Lower leg skin (tissue), 4 donors: ENCODE results near the gene TRAPPC2B. TPM values are rescaled to one million over a fixed set of nuclear protein-coding genes. Genes with fewer than 3 reads are reported as not detected.

Source experiments
- DNase-seq, 2 donors: peaks; one replicate each; pipeline ENCODE4 v3.0.0-alpha.2; 2019; ENCODE audit warnings: low spot score in 2 of 2
- H3K4me3 ChIP-seq: fragments of 200-600 bp; sonication (generic); 2 replicates; pipeline ENCODE4 v1.5.1; 2017; ENCODE audit warnings: mild to moderate bottlenecking, low read depth; ENCODE audit not compliant: poor library complexity, severe bottlenecking
- POLR2A ChIP-seq, 2 donors: fragments of 450-650 bp; IDR thresholded peaks; one replicate each; pipeline ENCODE4 v1.6.1; 2016 to 2017; ENCODE audit warnings: antibody characterized with exemption in 2 of 2, mild to moderate bottlenecking in 1 of 2, moderate library complexity in 1 of 2
- WGBS, 2 donors: methylation state at CpG; one replicate each; pipeline ENCODE4 v1.1.5; 2018; 5-methylcytosine and 5-hydroxymethylcytosine counted together
- intact Hi-C: fragments of 100-400 bp; cut with DNase I; formaldehyde crosslinking; loops from one replicate; pipeline ENCODE4 v1.15.0; 2023; ENCODE audit warnings: low total_unique reads
- total RNA-seq, 4 donors: library from RNA; depleted of rRNA; stranded (reverse); fragments of >200 nt; gene quantifications; one replicate each; pipeline ENCODE4 v1.1.0, GENCODE V29; 2016
- TF ChIP-seq, protein P1 (sequence below), 3 donors: fragments of 450-650 bp; IDR thresholded peaks; one replicate each; pipeline ENCODE4 v1.5.1; 2016; ENCODE audit warnings: antibody characterized with exemption in 3 of 3, mild to moderate bottlenecking in 3 of 3, moderate library complexity in 2 of 3

The TRAPPC2B gene
- 10 to 100 TPM; 11.3 to 20.1 (median 19.5) TPM for total RNA-seq

DNA sequence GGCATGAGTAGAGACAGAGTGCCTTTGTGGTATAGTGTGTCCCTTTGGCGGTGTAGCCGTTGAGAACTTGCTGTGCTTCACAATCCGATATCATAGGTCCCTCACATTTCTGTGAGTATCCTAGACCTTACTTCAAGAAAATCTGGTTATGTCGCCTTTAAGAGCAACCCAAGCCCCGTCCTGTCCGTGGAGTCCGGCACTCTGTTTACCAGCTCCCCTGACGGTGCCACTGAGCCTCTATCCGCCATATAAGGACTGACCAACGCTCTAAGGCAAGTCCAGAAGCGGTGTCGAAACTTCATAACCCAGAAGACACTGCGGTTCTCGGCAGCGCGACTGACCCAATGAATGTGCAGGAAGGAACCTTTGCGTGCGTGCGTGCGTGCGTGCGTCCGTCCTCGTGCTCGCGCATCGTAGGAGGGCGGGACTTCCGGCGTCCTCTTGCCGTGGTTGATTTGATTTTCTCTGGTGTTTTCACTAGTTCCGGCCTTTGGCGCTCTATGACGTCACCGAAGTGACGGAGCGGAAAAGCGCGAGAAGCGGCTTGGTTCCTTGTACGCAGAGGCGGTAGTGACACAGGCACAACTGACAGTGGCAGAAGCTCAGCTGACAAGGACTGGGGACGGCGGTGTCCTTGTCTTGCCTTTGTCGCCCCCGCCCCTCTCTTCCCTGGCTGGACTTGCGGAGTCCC lies at the start of gene TRAPPC2B, which contains the start of gene ZNF547:
TSS of gene TRAPPC2B (plus strand) at position 555 of the 691 bp plus-strand sequence. CDS start 1,283 bp downstream, outside the sequence.
TSS of gene ZNF547 (plus strand) at position 555 of the 691 bp plus-strand sequence. CDS start 5,005 bp downstream, outside the sequence.
- WGBS, 2 donors, result 1 to 2% methylated on average over 40 to 47 of the region's 47 CpGs
- TF ChIP-seq, protein P1, sequence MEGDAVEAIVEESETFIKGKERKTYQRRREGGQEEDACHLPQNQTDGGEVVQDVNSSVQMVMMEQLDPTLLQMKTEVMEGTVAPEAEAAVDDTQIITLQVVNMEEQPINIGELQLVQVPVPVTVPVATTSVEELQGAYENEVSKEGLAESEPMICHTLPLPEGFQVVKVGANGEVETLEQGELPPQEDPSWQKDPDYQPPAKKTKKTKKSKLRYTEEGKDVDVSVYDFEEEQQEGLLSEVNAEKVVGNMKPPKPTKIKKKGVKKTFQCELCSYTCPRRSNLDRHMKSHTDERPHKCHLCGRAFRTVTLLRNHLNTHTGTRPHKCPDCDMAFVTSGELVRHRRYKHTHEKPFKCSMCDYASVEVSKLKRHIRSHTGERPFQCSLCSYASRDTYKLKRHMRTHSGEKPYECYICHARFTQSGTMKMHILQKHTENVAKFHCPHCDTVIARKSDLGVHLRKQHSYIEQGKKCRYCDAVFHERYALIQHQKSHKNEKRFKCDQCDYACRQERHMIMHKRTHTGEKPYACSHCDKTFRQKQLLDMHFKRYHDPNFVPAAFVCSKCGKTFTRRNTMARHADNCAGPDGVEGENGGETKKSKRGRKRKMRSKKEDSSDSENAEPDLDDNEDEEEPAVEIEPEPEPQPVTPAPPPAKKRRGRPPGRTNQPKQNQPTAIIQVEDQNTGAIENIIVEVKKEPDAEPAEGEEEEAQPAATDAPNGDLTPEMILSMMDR (IDR thresholded peaks at IDR 0.05), result no peak
- peak in 1 of 2 donors; percentile 10 for TF ChIP-seq POLR2A (IDR thresholded peaks at IDR 0.05)
- DNase-seq, result peak; percentile 99 to 100
- peak within 1 kb of the TSS; percentile 41 for H3K4me3 ChIP-seq
- intact Hi-C loops, result no loop called here

DNA sequence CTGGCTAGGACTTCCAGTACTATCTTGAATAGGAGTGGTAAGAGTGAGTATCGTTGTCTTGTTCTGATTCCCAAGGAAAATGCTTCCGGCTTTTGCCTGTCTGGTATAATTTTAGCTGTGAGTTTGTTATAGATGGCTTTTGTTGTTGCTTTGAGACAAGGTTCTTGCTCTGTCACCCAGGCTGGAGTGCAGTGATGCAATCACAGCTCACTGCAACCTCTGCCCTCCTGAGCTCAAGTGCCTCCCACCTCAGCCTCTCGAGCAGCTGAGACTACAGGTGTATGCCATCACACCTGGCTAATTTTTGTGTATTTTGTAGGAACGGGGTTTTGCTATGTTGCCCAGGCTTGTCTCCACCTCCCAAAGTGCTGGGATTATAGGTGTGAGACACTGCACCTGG lies 49.2 kb upstream of the TRAPPC2B start:
- no peak for DNase-seq
- 68 to 78% methylated on average over 4 of the region's 4 CpGs for whole genome bisulfite sequencing, 2 donors
- no peak overlapping the region for H3K4me3 ChIP-seq
- no peak for TF ChIP-seq POLR2A (IDR thresholded peaks at IDR 0.05)
- TF ChIP-seq, protein P1 (IDR thresholded peaks at IDR 0.05), result no peak
- intact Hi-C loops, result no loop called here

DNA sequence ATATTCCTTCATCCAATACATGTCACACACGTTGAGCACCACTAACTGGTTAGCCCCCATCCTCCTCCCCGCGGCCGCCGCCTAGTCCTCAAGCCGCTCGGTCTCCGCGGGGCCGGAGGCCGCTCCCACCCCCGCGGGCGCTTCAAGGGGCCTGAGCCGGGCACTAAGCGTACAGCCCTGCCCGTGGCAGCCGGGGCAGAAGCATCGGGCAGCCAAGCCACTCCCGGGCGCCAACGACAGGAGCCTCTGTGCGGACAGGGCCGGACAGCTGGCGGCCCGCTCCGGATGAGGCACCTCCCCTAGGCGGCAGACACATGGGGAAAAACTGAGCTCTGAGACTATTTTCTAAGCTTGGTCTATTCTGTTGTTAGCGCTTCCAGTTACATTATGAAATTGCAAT lies 45.8 kb upstream of the TRAPPC2B start:
- no peak overlapping the region for H3K4me3 ChIP-seq

DNA sequence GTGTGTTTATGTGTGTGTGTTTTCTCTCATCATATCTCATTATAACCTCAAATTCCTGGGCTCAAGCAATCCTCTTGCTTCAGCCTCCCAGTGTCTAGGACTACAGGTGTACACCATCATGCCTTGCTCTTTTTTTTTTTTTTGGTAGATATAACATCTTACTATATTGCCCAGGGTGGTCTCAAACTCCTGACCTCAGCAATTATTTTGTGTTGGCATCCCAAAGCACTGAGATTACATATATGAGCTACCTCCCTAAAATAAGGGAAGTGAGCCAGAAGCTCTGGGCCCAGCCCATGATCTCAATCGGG lies 43.5 kb upstream of the TRAPPC2B start:
- DNase-seq, result no peak
- H3K4me3 ChIP-seq, result peak overlapping the region; percentile 90
- intact Hi-C loops, result no loop called here
- 0% methylated on average over 1 of the region's 1 CpG for WGBS, 2 donors
- TF ChIP-seq, protein P1 (IDR thresholded peaks at IDR 0.05), result no peak
- no peak for TF ChIP-seq POLR2A (IDR thresholded peaks at IDR 0.05)

More for the DNA sequence above, 45.8 kb upstream of the TRAPPC2B start:
- intact Hi-C loops, result no loop called here
- no peak for DNase-seq
- WGBS, 2 donors, result 7 to 15% methylated on average over 28 to 29 of the region's 29 CpGs
- TF ChIP-seq, protein P1 (IDR thresholded peaks at IDR 0.05), result no peak
- TF ChIP-seq POLR2A (IDR thresholded peaks at IDR 0.05), result no peak

DNA sequence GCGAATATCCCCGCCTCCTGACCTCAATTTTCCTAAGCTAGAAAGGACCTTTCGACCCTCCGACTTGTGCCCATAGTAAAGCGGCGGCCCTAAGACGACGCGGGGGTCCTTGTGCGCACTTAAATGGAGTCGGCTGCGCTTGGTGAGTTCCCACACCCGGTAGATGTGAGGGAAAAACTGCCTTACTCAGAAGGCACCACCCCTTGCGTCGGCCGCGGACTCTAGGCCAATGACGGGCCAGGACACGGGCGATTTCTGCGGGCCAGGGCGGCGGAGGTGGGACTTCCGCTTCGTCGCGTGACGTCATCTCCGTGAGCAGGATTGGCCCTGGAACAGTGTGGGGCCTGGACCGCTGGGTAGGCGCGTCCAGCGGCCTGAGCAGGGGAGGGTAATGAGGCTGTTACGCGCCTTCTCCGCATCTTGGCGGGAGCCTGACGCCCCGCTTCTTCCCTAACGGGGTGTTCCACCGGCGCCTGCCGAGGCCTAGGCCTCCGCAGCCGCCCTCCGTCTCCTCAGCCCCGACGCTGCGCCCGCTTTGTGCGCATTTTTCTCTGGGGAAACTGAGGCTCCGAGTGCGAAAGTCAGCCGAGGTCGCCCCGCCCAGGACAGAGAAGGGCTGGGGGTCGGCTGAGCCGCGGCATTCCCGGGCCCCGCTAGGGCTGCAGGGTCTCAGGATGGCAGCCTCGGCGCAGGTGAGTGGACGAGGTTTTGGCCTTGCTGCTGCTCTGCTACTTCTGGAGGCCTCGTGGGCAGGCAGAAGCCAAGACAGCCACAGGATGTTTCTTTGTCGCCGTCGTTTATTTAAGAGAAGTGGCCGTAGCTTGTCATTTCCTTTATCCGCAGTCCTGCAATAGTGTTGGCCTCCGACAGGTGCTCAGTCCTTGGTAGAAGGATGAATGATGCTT lies 42.9 kb upstream of the TRAPPC2B start, which contains the start of gene ZNF543:
TSS of gene ZNF543 (plus strand) at position 293 of the 905 bp plus-strand sequence. CDS start at position 675, 382 bp downstream.
- peak; percentile 94 to 99 for DNase-seq
- intact Hi-C loops, result no loop called here
- H3K4me3 ChIP-seq, result peak within 1 kb of the TSS; percentile 90
- 0 to 1% methylated on average over 20 to 40 of the region's 71 CpGs for WGBS, 2 donors
- TF ChIP-seq POLR2A (IDR thresholded peaks at IDR 0.05), result no peak
- TF ChIP-seq, protein P1 (IDR thresholded peaks at IDR 0.05), result no peak
